ENCODE data around the gene BMPR1A.

GRCh38 chr10:86798025-86798424 lies 41.6 kb downstream of the BMPR1A start:
- TF ChIP-seq CTCF (IDR thresholded peaks at IDR 0.05) (no peak), POLR2A (IDR thresholded peaks at IDR 0.05) (no peak)

Data from lower leg skin (tissue), 3 donors.